HG03039 (cell line): Measurements from ENCODE around the gene FEZF2.

Source experiments
- ATAC-seq: cut with Tn5 transposase; IDR thresholded peaks from one replicate; pipeline ENCODE4 v1.9.1; 2021; ENCODE audit warnings: mild to moderate bottlenecking, moderate library complexity; ENCODE audit not compliant: unreplicated experiment

Gene FEZF2

GRCh38 chr3:62332835-62333244, 40.5 kb downstream of the FEZF2 start:
- ATAC-seq = no peak

- no peak for ATAC-seq
These were observed 41.3 kb downstream of the FEZF2 start for GRCh38 chr3:62332017-62332416.

- no peak for ATAC-seq
These were observed 43.4 kb downstream of the FEZF2 start for GRCh38 chr3:62329971-62330370.

GRCh38 chr3:62325896-62326295, 47.5 kb downstream of the FEZF2 start:
- ATAC-seq = no peak

- no peak for ATAC-seq
These were observed 50.1 kb downstream of the FEZF2 start for GRCh38 chr3:62323241-62323640.
